Measurements from ENCODE around the gene ABHD2. TPM values are rescaled to one million over a fixed set of nuclear protein-coding genes. Genes with fewer than 3 reads are reported as not detected.

The ABHD2 gene
- total and polyA plus RNA-seq, 2 experiments from 2014 or later = 5.2 to 15.2 TPM

GRCh38 chr15:89174476-89174875 is 86.2 kb downstream of the ABHD2 start (continued):
- TF ChIP-seq ETS1 (IDR thresholded peaks at IDR 0.05) (no peak), ZNF331 (CRISPR knock-in tag; IDR thresholded peaks at IDR 0.05; ENCODE audit: low read depth) (no peak), NANOG (IDR thresholded peaks at IDR 0.05; ENCODE audit: borderline replicate concordance) (no peak), REST (IDR thresholded peaks at IDR 0.05; ENCODE audit: unreplicated experiment) (no peak)

- ATAC-seq (no peak), DNase-seq (ENCODE audit: low spot score) (no peak)
- Histone ChIP-seq H2AFZ (no peak overlapping the region), H3K4me2 (no peak overlapping the region), H3K4me3 (no peak overlapping the region), H3K36me3 (ENCODE audit: insufficient read depth) (no peaks in the 10 kb centered on the region), H3K27ac (ENCODE audit: low read depth) (no peak overlapping the region), H3K79me2 (replicated peaks; ENCODE audit: insufficient read depth) (no peaks in the 10 kb centered on the region), H3K27me3 (ENCODE audit: insufficient read depth) (no peaks in the 10 kb centered on the region), H3F3A (replicated peaks; ENCODE audit: low read depth) (no peaks in the 10 kb centered on the region), H3K4me1 (ENCODE audit: insufficient read depth) (no peaks in the 10 kb centered on the region), H4K20me1 (replicated peaks; ENCODE audit: insufficient read depth) (no peaks in the 10 kb centered on the region), H3K9me2 (ENCODE audit: insufficient read depth) (no peaks in the 10 kb centered on the region)
- Mint-ChIP-seq H3K36me3 (ENCODE audit: low read depth) (no peaks in the 10 kb centered on the region), H3K27ac (no peak overlapping the region), H3K9me3 (no peaks in the 10 kb centered on the region), H3K4me1 (peaks cover 6% of the 10 kb centered on the region; the same call in 2 of the 3 replicates), H3K27me3 (ENCODE audit: insufficient read depth, low read depth, poor library complexity) (peaks cover 2% of the 10 kb centered on the region), H3K4me3 (no peak overlapping the region)
- TF ChIP-seq NANOG (IDR thresholded peaks at IDR 0.05; ENCODE audit: borderline replicate concordance) (no peak), ZNF462 (CRISPR knock-in tag; IDR thresholded peaks at IDR 0.05) (no peak), JUNB (IDR thresholded peaks at IDR 0.05; ENCODE audit: unreplicated experiment) (no peak), CTCF (conservative IDR thresholded peaks at IDR 0.05; ENCODE audit: low read depth in 2 of 2) (no peak), POLR2AphosphoS5 (IDR thresholded peaks at IDR 0.05; ENCODE audit: low read depth) (no peak), EZH2phosphoT487 (IDR thresholded peaks at IDR 0.05; ENCODE audit: unreplicated experiment) (no peak), CREB1 (CRISPR knock-in tag; IDR thresholded peaks at IDR 0.05; ENCODE audit: low read depth) (no peak), EZH2 (IDR thresholded peaks at IDR 0.05; ENCODE audit: low read depth, unreplicated experiment) (no peak), ZNF114 (CRISPR knock-in tag; IDR thresholded peaks at IDR 0.05) (no peak), ZNF331 (CRISPR knock-in tag; IDR thresholded peaks at IDR 0.05; ENCODE audit: low read depth) (no peak)
Observed at GRCh38 chr15:89175617-89176191, 87.4 kb downstream of the ABHD2 start.

Measured in GM23338 (cell line).